ENCODE results near the gene RAPGEF1. TPM values are rescaled to one million over a fixed set of nuclear protein-coding genes. Genes with fewer than 3 reads are reported as not detected.

The RAPGEF1 gene
- total RNA-seq, 3 donors from 2014 or later, result 106 to 120 (median 111) TPM

DNA sequence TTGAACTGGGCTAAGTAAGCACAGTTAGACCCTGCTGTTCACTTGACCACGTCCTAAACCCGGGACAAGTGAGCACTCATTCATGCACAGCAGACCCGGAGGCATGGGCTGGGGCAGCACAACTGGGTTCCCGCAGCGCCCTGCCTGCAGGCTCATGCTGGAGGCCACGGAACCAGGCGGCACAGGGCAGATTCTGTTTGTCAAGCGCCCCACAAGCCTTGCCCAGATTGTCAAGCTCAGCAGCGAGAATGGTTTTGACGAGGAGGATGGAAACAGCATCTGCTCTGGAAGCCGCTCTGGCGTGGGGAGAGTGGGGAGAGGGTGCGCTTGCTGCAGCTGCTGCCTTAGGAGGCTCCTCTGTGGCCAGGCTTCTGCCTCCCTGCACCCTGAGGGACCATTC is 161.9 kb downstream of the RAPGEF1 start:
- no peak overlapping the region for H3K4me3 Mint-ChIP-seq
- ATAC-seq (no peak), DNase-seq (no peak)
- peaks cover 24% of the 10 kb centered on the region for H3K4me1 Mint-ChIP-seq (ENCODE audit: low read depth)
- H3K36me3 Mint-ChIP-seq (ENCODE audit: insufficient read depth), result peaks cover 24% of the 10 kb centered on the region
- no peaks in the 10 kb centered on the region for H3K9me3 Mint-ChIP-seq
- H3K27me3 Mint-ChIP-seq (ENCODE audit: low read depth), result no peaks in the 10 kb centered on the region

DNA sequence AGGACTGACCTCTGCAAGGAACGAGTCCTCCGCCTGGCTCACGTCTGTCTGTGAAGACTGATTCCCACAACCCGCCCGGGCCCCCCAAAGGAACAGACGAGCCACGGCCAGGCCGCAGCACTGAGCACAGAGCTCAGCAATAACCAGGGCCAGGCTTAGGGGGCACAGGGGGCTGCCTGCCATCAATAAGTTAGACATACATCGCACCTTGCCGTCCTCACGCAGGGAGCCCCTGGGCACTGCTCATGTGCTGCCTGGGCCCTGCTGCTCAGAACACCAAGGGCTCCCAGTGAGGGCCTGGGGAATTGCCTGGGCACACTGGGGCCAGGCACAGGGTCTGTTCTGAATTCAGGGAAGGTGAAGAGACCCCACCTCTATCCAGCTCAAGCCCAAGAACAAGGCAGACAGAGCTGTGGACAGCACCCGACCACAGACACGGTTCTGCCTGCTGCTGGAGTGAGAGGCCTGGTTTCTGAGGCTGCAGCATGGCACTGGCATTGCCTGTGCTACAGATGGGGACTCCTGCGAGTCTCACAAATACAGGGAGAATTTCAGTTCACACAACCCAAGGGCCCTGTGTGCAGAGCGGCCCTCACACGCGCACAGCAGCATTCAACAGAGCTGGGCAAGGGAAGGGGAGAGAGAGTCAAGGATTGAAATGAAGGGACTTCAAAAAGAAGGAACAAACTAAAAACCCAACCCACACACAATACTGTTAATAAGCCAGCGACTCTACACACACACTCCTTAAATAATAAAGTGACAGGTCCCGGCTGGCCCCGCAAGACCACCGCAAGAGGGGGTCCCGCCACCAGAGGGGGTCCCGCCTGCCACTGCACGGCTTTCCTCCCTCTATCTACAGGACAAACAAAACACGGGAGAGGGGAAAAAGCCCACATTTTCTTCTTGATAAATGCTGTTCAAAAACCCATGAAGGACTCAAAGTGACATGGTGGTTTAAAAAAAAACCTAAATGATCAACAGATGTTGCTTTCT is 162.6 kb downstream of the RAPGEF1 start:
- no peak for DNase-seq
- Mint-ChIP-seq H3K9me3 (no peaks in the 10 kb centered on the region), H3K4me3 (no peak overlapping the region), H3K4me1 (ENCODE audit: low read depth) (peaks cover 24% of the 10 kb centered on the region), H3K27me3 (ENCODE audit: low read depth) (no peaks in the 10 kb centered on the region), H3K36me3 (ENCODE audit: insufficient read depth) (peaks cover 24% of the 10 kb centered on the region)
- no peak for ATAC-seq

DNA sequence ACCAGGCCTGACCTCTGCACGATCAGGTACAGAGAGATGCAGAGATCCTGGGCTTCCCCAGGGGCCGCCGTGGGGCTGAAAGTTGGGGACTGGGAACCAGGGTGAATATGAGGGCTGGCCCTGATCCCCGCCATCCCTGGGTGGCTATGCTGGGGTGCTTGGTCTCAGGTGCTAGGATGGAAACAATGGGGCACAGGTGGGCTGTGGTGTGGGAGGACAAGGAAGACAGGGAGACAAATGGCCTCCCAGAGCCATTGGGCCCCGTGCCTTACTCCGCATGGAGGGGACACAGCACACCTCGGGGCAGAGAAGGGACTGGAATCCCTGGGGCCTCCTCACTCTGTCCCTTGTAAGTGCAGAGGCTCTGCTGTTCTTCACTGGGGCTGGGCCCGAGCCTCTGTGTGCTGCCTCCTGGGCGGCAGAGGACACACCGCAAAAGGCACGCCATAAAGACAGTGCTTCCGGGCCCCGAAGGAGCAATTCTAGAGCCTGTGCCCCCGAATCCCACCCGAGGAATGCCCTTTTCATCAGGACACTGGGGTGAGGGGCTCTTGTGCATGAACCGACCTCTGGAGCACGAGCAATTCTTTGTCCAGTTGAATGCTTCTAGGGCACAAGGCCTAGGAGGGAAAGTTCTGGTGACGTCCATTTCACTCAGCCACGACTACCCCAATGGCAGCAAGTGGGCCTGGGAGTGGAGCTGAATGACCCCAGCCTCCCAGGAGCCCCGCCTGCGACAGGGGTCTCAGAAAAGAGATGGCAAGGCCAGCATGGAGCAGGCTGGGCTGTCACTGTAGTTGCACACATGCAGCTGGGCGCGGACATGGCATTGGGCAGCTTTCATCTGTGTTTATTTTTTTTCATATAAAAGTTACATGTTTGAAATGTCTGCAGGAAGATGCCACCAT is 163.7 kb downstream of the RAPGEF1 start:
- Mint-ChIP-seq H3K4me3 (no peak overlapping the region), H3K4me1 (ENCODE audit: low read depth) (peaks cover 23% of the 10 kb centered on the region), H3K36me3 (ENCODE audit: insufficient read depth) (peaks cover 21% of the 10 kb centered on the region), H3K9me3 (no peaks in the 10 kb centered on the region), H3K27me3 (ENCODE audit: low read depth) (no peaks in the 10 kb centered on the region)
- ATAC-seq, result no peak
- DNase-seq, result no peak

DNA sequence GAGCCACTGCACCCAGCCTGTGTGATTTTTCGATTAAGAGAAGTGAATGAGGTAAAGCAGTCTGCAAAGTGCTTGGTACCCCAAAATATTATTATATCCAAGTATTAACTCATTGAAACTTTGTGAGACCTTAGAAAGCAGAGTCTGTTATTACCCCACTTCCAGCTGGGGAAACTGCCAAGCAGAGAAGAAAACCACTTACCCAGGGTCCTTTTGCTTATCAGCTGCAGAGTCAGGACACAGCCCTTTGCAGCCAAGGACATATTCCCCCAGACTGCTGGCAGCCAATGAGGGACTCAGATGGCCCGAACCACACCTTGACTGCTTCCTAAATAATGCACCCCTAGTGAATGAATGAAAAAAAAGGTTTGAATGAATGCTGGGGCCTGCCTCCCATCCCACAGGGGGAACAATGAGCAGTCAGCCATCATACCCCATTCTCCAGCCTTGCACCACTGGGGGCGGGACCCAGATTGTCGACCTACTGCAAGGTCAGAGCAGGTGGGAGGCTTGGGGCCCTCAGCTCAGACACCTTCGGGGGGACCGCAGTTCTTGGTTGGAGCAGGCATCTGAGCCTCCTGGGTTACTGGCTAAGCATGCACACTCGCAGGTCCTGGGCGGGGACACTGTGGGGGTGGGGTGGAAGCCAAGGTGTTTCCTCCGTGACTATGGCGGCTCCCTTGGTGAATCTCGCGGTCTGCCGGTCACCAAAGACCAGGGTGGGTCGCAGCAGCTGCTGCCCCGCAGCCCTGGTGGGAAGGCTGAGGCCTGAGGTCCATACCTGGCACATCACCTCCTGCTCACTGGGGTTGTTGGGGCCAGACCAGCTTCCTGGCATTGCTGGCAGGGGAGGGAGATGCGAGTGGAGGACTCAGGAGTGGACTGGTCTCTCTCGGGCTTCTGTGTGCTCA is 164.9 kb downstream of the RAPGEF1 start:
- H3K36me3 Mint-ChIP-seq (ENCODE audit: insufficient read depth), result peaks cover 19% of the 10 kb centered on the region
- H3K9me3 Mint-ChIP-seq, result no peaks in the 10 kb centered on the region
- ATAC-seq (no peak), DNase-seq (no peak)
- no peak overlapping the region for H3K4me3 Mint-ChIP-seq
- no peaks in the 10 kb centered on the region for H3K27me3 Mint-ChIP-seq (ENCODE audit: low read depth)
- peaks cover 23% of the 10 kb centered on the region for H3K4me1 Mint-ChIP-seq (ENCODE audit: low read depth)

DNA sequence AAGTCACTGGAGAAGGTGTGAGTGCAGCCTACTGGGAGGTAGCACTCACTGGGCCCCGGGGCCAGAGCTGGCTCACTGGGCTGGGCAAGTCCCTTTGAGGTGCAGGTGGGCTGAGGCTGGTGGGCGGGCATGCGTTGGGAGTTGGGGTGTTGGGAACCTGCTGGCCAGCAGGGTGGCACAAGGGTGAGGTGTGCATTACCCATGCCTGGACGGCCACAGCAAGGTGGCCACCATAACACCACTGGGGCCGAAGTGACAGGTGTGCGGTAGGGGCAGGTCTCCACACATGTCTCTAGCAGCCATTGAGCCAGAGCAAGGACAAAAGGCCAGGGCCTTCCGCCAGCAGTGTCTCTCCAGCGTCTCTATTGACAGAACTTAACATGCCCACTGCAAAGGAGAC is 172.0 kb downstream of the RAPGEF1 start:
- H3K9me3 Mint-ChIP-seq, result no peaks in the 10 kb centered on the region
- ATAC-seq (no peak), DNase-seq (no peak)

DNA sequence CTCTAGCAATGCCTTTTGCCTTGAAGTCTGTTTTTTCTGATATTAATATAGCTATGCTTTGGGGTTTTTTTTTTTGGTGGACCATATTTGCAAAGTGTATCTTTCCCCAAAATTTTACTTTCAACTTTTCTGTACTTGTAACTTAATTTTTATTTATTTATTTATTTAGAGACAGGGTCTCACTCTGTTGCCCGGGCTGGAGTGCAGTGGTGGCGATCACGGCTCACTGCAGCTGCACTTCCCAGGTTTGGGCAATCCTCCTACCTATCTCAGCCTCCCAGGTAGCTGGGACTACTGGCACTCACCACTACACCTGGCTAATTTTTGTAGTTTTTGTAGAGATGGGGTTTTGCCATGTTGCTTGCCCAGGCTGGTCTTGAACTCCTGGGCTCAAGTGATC is 173.7 kb downstream of the RAPGEF1 start:
- Mint-ChIP-seq H3K4me3 (no peak overlapping the region), H3K4me1 (ENCODE audit: low read depth) (peaks cover 3% of the 10 kb centered on the region), H3K36me3 (ENCODE audit: insufficient read depth) (peaks cover 12% of the 10 kb centered on the region), H3K9me3 (no peaks in the 10 kb centered on the region), H3K27me3 (ENCODE audit: low read depth) (no peaks in the 10 kb centered on the region)
- ATAC-seq (no peak), DNase-seq (no peak)

More for the DNA sequence above, 172.0 kb downstream of the RAPGEF1 start:
- Mint-ChIP-seq H3K4me3 (no peak overlapping the region), H3K4me1 (ENCODE audit: low read depth) (peaks cover 3% of the 10 kb centered on the region), H3K27me3 (ENCODE audit: low read depth) (no peaks in the 10 kb centered on the region), H3K36me3 (ENCODE audit: insufficient read depth) (peaks cover 15% of the 10 kb centered on the region)

DNA sequence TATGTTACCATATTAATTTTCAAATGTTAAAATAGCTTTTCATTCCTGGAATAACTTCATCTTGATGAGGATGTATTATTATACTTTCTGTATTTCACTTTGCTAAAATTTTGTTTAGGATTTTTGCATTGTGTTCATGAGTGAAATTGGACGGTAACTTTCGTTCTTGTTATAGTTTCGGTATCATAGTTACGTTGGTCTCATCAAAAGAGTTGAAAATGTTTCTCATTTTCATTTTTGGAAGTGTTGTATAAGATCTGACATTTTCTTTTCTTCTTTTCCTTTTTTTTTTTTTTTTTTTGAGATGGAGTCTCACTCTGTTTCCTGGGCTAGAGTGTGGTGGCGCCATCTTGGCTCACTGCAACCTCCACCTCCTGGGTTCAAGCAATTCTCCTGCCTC is 174.5 kb downstream of the RAPGEF1 start:
- Mint-ChIP-seq H3K36me3 (ENCODE audit: insufficient read depth) (peaks cover 10% of the 10 kb centered on the region), H3K27me3 (ENCODE audit: low read depth) (no peaks in the 10 kb centered on the region), H3K9me3 (no peaks in the 10 kb centered on the region), H3K4me3 (no peak overlapping the region), H3K4me1 (ENCODE audit: low read depth) (peaks cover 3% of the 10 kb centered on the region)
- ATAC-seq (peak in 1 of 2 donors; percentile 30), DNase-seq (no peak)

DNA sequence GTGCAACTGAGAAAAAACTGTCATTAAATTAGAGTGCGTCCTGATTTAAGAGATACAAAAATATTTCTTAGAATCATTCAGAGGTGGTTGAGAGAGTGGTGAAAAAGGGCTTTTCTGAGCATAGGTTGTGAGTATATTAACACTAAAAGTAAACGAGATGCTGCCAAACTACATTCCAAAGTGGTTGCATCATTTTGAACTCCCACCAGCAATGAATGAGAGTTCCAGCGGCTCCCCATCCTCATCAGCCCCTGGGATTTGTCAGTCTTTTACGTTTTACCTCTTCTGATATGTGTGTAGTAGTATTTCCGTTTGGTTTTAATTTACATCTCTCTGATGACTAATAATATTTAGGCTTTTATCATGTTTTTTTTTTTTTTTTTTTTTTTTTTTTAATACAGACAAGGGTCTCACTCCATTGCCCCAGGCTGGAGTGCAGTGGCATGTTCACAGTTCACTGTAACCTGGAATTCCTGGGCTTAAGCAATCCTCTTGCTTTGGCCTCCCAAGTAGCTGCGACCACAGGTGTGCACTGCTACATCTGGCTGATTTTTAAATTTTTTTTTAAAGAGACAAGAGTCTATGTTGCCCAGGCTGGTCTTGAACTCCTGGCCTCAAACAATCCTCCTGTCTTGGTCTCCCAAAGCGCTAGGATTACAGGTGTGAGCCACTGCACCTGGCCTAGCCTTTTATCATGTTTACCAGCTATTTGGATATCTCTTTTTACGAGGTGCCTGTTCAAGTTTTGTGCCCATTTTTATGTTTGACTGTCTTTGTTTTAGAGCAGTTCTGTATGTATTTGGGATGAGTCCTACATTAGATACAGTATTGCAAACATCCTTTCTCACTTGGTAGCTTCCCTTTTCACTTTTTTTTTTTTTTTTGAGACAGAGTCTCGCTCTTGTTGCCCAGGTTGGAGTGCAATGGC is 177.6 kb downstream of the RAPGEF1 start:
- Mint-ChIP-seq H3K4me3 (no peak overlapping the region), H3K9me3 (no peaks in the 10 kb centered on the region)

DNA sequence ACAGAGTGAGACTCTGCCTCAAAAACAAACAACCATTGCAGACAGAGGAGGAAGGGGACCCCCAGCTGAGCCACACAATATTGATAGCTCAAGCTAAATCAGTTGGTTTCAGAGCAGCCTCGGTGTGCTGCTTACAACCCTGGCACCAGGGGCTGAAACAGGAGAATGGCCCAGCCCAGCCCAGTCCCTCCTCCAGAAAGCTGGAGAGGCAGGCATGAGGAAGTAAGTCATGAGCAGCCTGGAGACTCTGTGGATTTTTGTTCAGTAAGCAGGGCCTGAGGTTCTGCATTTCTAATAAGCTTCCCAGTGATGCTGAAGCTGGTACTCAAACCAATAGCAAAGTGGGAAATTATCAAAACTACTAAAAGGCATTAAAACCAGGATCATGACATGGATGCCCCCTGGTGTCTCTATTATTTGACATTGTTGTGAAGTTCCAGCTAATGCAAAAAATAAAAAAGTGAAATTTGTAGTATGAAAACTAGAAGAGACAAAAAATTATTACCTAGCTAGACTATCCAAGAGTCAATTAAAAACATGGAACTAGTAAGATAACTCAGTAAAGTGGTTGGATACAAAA is 180.4 kb downstream of the RAPGEF1 start:
- Mint-ChIP-seq H3K27me3 (ENCODE audit: low read depth) (peaks cover 13% of the 10 kb centered on the region), H3K9me3 (no peaks in the 10 kb centered on the region), H3K4me1 (ENCODE audit: low read depth) (no peaks in the 10 kb centered on the region), H3K36me3 (ENCODE audit: insufficient read depth) (no peaks in the 10 kb centered on the region), H3K4me3 (no peak overlapping the region)
- no peak for ATAC-seq
- no peak for DNase-seq

More for the DNA sequence above, 177.6 kb downstream of the RAPGEF1 start:
- H3K4me1 Mint-ChIP-seq (ENCODE audit: low read depth), result peaks cover 3% of the 10 kb centered on the region
- no peaks in the 10 kb centered on the region for H3K27me3 Mint-ChIP-seq (ENCODE audit: low read depth)
- H3K36me3 Mint-ChIP-seq (ENCODE audit: insufficient read depth), result no peaks in the 10 kb centered on the region
- no peak for ATAC-seq
- DNase-seq, result no peak

DNA sequence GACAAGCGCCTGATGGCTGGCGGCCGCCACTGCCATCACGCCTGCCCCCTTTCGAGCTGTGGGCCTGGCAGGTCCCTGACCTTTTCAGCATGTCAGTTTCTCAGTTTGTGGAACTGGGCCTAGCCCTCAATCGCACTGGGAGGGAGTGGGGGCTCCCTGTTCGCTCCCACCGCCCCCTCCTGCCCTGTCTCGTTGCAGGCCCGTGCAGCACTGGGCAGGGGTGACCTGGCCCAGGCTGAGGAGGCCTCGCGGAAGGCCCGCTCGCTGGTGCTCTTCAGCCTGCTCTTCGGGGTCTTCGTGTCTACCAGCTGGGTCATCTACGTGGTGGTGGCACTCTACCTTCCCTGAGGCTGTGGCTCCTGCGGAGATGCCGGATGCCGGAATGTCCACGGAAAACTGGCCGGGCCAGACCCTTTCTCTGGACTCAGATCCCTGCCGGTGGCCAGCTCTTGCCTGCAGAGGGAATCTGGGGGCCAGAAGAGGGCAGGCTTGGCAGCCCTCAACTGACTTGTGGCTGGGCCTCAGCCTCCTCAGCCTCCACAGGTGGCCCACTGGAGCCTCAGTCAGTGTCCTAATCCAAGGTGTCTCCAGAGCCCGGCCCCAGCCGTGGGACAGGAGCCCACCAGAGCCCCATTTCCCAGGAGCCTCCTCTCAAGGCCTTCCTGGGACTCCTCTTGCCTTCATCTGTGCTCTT is 181.9 kb downstream of the RAPGEF1 start:
- no peak overlapping the region for H3K4me3 Mint-ChIP-seq
- H3K9me3 Mint-ChIP-seq, result no peaks in the 10 kb centered on the region
- H3K27me3 Mint-ChIP-seq (ENCODE audit: low read depth), result peaks cover 22% of the 10 kb centered on the region
- no peak for ATAC-seq
- DNase-seq, result no peak
- H3K36me3 Mint-ChIP-seq (ENCODE audit: insufficient read depth), result no peaks in the 10 kb centered on the region
- no peaks in the 10 kb centered on the region for H3K4me1 Mint-ChIP-seq (ENCODE audit: low read depth)

DNA sequence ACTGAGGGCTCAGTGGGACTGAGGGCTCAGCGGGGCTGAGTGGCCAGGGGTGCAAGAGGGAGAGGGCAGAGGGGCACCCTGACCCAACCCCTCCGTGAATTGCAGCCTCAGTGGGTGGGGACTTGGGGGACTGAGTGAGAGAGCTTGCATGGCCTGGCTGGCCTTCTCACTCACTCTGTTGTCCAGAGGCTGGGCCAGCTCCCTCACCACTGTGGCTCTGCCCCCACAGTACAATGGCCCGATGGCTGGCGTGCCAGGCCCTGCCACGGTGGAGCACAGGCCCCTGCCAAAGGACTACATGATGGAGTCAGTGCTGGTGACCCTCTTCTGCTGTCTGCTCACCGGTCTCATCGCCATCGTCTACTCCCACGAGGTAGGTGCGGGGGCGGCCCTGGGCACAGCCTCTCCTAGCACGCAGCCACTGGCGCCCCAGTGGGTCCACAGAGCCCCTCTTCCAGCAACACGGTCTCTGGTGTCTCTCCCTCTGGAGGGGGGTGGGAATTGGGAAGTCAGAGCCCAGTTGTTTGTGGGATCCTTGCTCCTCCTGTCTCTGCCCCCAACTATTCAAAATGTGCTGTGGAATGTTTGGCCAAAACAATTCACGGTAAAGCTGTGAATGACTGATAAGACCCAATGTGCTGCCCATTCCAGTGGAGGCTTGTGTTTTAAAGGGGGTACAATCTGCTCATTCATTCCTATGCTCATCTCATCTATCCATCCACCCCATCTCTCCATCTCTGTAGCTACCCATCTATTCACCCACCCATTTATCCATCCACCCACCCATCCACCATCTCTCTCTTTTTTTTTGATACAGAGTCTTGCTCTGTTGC is 183.8 kb downstream of the RAPGEF1 start:
- no peak for ATAC-seq
- no peaks in the 10 kb centered on the region for H3K4me1 Mint-ChIP-seq (ENCODE audit: low read depth)
- H3K36me3 Mint-ChIP-seq (ENCODE audit: insufficient read depth), result no peaks in the 10 kb centered on the region
- H3K27me3 Mint-ChIP-seq (ENCODE audit: low read depth), result peaks cover 31% of the 10 kb centered on the region
- no peak for DNase-seq
- H3K9me3 Mint-ChIP-seq, result no peaks in the 10 kb centered on the region
- H3K4me3 Mint-ChIP-seq, result no peak overlapping the region
